ENCODE data around the gene ALB. TPM values are rescaled to one million over a fixed set of nuclear protein-coding genes. Genes with fewer than 3 reads are reported as not detected.
"Not testable (repeated sequence)": the region's sequence is repeated elsewhere in the genome, so short reads cannot be mapped to it uniquely, and the experiment has no call there.

Gene ALB
- not detected for total RNA-seq
- not detected for polyA plus RNA-seq

DNA sequence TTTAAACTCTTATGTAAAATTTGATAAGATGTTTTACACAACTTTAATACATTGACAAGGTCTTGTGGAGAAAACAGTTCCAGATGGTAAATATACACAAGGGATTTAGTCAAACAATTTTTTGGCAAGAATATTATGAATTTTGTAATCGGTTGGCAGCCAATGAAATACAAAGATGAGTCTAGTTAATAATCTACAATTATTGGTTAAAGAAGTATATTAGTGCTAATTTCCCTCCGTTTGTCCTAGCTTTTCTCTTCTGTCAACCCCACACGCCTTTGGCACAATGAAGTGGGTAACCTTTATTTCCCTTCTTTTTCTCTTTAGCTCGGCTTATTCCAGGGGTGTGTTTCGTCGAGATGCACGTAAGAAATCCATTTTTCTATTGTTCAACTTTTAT lies at the start of gene ALB:
Gene ALB (plus strand): TSS at position 246 of the 400 bp plus-strand sequence. CDS start 41 bp downstream, at position 287.
- Mint-ChIP-seq H3K9me3 (peaks cover 0 to 3% (median 0%) of the 10 kb centered on the region in 8 donors), H3K27ac (no peak within 1 kb of the TSS), H3K4me1 (no peaks in the 10 kb centered on the region), H3K4me3 (no peak within 1 kb of the TSS), H3K27me3 (no peaks in the 10 kb centered on the region), H3K36me3 (no peaks in the 10 kb centered on the region)
- no peaks in the 10 kb centered on the region for H3K36me3 ChIP-seq (ENCODE audit: insufficient read depth, low read length)
- no peak within 1 kb of the TSS for H3K4me3 ChIP-seq (ENCODE audit: low read length in 2 of 2)
- H3K27me3 ChIP-seq (ENCODE audit: insufficient read depth, low read length) = no peaks in the 10 kb centered on the region
- ChIA-PET CTCF (ENCODE audit: partially characterized antibody) (no interaction called here), POLR2A (ENCODE audit: partially characterized antibody) (no interaction called here)
- H3K4me1 ChIP-seq (ENCODE audit: insufficient read depth, low read length) = no peaks in the 10 kb centered on the region
- intact Hi-C loops (cut with micrococcal nuclease) = no loop called here
- no peak for DNase-seq
- no peak within 1 kb of the TSS for H3K27ac ChIP-seq (ENCODE audit: low read depth, low read length)
- H3K9me3 ChIP-seq (ENCODE audit: control insufficient read depth in 1 of 2, low read length in 2 of 2) = no peaks in the 10 kb centered on the region

DNA sequence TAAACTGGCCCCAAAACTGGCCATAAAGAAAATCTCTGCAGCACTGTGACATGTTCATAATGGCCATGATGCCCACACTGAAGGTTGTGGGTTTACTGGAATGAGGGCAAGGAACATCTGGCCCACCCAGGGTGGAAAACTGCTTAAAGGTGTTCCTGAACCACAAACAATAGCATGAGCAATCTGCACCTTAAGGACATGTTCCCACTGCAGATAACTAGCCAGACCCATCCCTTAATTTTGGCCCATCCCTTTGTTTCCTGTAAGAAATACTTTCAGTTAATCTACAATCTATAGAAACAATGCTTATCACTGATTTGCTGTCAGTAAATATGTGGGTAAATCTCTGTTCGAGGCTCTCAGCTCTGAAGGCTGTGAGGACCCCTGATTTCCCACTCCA lies 46.9 kb upstream of the ALB start:
- CTCF ChIA-PET (ENCODE audit: partially characterized antibody); DNase-seq; intact Hi-C loops (cut with micrococcal nuclease); H3K4me3 Mint-ChIP-seq; H3K27ac Mint-ChIP-seq; H3K27me3 Mint-ChIP-seq; H3K27ac ChIP-seq (ENCODE audit: low read depth, low read length); H3K27me3 ChIP-seq (ENCODE audit: insufficient read depth, low read length); POLR2A ChIA-PET (ENCODE audit: partially characterized antibody); H3K36me3 Mint-ChIP-seq; H3K4me3 ChIP-seq (ENCODE audit: low read length in 2 of 2); H3K9me3 ChIP-seq (ENCODE audit: control insufficient read depth in 1 of 2, low read length in 2 of 2); H3K36me3 ChIP-seq (ENCODE audit: insufficient read depth, low read length); H3K4me1 ChIP-seq (ENCODE audit: insufficient read depth, low read length); H3K4me1 Mint-ChIP-seq: not testable (repeated sequence)
- H3K9me3 Mint-ChIP-seq = peaks cover 0 to 32% (median 21%) of the 10 kb centered on the region in 8 donors

DNA sequence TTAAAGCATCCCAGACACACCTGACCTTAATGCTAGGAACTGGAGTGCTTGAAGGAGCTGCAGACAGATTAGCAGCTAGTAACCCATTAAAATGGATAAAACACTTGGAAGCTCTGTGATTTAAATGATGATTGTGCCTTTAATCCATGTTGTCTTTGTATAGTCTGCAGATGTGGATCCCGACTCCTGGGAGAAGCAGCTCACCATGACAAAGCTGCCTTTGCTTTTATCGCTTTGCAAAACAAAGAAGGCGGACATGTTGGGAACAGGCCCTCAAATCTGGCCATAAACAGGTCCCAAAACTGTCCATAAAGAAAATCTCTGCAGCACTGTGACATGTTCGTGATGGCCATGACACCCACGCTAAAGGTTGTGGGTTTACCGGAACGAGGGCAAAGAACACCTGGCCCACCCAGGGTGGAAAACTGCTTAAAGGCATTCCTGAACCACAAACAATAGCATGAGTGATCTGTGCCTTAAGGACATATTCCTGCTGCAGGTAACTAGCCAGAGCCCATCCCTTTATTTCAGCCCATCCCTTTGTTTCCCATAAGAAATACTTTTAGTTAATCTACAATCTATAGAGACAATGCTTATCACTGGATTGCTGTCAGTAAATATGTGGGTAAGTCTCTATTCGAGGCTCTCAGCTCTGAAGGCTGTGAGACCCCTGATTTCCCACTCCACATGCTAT lies 34.4 kb upstream of the ALB start:
- H3K9me3 ChIP-seq (ENCODE audit: control insufficient read depth in 1 of 2, low read length in 2 of 2); intact Hi-C loops (cut with micrococcal nuclease); H3K27me3 Mint-ChIP-seq; H3K27ac ChIP-seq (ENCODE audit: low read depth, low read length); H3K36me3 ChIP-seq (ENCODE audit: insufficient read depth, low read length); DNase-seq; H3K4me1 Mint-ChIP-seq; H3K9me3 Mint-ChIP-seq; H3K4me1 ChIP-seq (ENCODE audit: insufficient read depth, low read length); H3K27me3 ChIP-seq (ENCODE audit: insufficient read depth, low read length); H3K4me3 Mint-ChIP-seq; H3K36me3 Mint-ChIP-seq; CTCF ChIA-PET (ENCODE audit: partially characterized antibody); POLR2A ChIA-PET (ENCODE audit: partially characterized antibody); H3K4me3 ChIP-seq (ENCODE audit: low read length in 2 of 2); H3K27ac Mint-ChIP-seq: not testable (repeated sequence)

DNA sequence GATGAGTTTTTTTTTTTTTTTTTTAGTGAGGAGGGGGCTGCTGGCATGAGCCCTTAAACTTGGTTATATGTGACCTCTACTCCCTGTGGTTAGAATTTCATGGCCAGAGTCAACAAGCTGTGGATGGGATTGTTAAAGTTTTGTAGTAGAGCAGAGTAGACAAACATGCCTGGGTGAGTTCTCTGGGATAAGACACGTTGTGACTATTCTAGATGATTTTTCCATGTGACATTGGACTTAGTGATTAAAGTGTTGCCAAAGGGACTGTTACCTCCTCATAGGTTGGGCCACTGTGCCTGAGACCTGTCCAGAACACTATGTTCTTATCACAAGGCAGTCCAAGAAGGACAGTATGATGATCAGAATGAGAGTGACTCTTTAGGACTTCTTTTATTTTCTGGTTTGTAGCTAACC lies 28.8 kb upstream of the ALB start:
- H3K9me3 Mint-ChIP-seq = peaks cover 0 to 3% (median 0%) of the 10 kb centered on the region in 8 donors
- H3K27ac ChIP-seq (ENCODE audit: low read depth, low read length) = no peak overlapping the region

DNA sequence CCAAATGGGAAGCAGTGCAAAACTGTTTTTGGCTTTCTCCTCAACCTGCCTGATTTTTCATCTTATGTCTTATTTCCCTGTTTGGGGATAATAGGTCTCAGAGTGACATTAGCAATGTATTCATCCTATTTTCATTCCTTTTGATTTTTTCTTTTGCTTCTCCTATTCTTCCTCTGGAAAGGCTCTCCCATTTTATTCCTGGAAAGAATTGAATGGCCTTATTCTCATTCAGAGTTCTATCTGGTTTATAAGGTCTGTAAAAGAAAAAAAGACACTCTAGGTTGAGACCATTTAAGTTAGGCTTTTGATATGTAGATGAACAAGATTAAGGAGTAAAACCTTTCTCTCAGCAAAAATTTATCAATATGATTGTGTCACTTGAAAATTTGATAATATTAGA lies 27.8 kb upstream of the ALB start:
- Mint-ChIP-seq H3K27ac (no peak overlapping the region), H3K4me3 (no peak overlapping the region), H3K9me3 (peaks cover 0 to 2% (median 0%) of the 10 kb centered on the region in 8 donors), H3K27me3 (peaks cover 0 to 1% of the 10 kb centered on the region in 2 donors), H3K36me3 (no peaks in the 10 kb centered on the region), H3K4me1 (no peaks in the 10 kb centered on the region)
- POLR2A ChIA-PET (ENCODE audit: partially characterized antibody) = no interaction called here
- Histone ChIP-seq H3K27ac (ENCODE audit: low read depth, low read length) (no peak overlapping the region), H3K9me3 (ENCODE audit: control insufficient read depth in 1 of 2, low read length in 2 of 2) (no peaks in the 10 kb centered on the region), H3K27me3 (ENCODE audit: insufficient read depth, low read length) (no peaks in the 10 kb centered on the region), H3K36me3 (ENCODE audit: insufficient read depth, low read length) (no peaks in the 10 kb centered on the region), H3K4me1 (ENCODE audit: insufficient read depth, low read length) (no peaks in the 10 kb centered on the region), H3K4me3 (ENCODE audit: low read length in 2 of 2) (no peak overlapping the region)
- CTCF ChIA-PET (ENCODE audit: partially characterized antibody) = no interaction called here
- DNase-seq = no peak
- intact Hi-C loops (cut with micrococcal nuclease) = no loop called here

More for the DNA sequence above, 28.8 kb upstream of the ALB start:
- Histone ChIP-seq H3K9me3 (ENCODE audit: control insufficient read depth in 1 of 2, low read length in 2 of 2) (no peaks in the 10 kb centered on the region), H3K4me1 (ENCODE audit: insufficient read depth, low read length) (no peaks in the 10 kb centered on the region), H3K36me3 (ENCODE audit: insufficient read depth, low read length) (no peaks in the 10 kb centered on the region), H3K4me3 (ENCODE audit: low read length in 2 of 2) (no peak overlapping the region), H3K27me3 (ENCODE audit: insufficient read depth, low read length) (no peaks in the 10 kb centered on the region)
- H3K36me3 Mint-ChIP-seq = no peaks in the 10 kb centered on the region
- ChIA-PET POLR2A (ENCODE audit: partially characterized antibody) (no interaction called here), CTCF (ENCODE audit: partially characterized antibody) (no interaction called here)
- no peak overlapping the region for H3K4me3 Mint-ChIP-seq
- no peaks in the 10 kb centered on the region for H3K4me1 Mint-ChIP-seq
- H3K27ac Mint-ChIP-seq = no peak overlapping the region
- peaks cover 0 to 1% of the 10 kb centered on the region in 2 donors for H3K27me3 Mint-ChIP-seq
- no peak for DNase-seq
- intact Hi-C loops (cut with micrococcal nuclease) = no loop called here

DNA sequence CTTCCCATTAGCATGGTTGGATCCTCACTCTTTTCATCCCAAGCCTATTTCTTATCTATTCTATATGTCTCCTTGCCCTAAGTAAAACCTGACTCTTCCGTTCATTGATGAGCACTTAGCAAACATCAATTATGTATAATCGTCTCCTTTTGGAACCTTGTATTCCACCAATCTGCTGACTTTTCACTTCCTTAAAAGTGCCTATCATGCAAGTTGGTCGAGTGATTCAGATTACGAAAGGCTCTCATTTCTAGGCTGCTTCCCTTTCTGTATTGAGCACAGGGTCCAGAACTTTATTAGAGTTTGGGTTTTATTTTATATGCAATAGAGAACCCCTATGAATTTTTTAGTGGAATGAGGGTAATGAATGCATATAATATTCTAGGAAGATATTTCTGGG lies 27.1 kb upstream of the ALB start:
- POLR2A ChIA-PET (ENCODE audit: partially characterized antibody) = no interaction called here
- CTCF ChIA-PET (ENCODE audit: partially characterized antibody) = no interaction called here
- H3K27me3 Mint-ChIP-seq = peaks cover 0 to 1% of the 10 kb centered on the region in 2 donors
- no peaks in the 10 kb centered on the region for H3K4me1 Mint-ChIP-seq
- no peak overlapping the region for H3K27ac ChIP-seq (ENCODE audit: low read depth, low read length)
- H3K9me3 Mint-ChIP-seq = peaks cover 0 to 2% (median 0%) of the 10 kb centered on the region in 8 donors
- no peaks in the 10 kb centered on the region for H3K9me3 ChIP-seq (ENCODE audit: control insufficient read depth in 1 of 2, low read length in 2 of 2)
- H3K4me3 Mint-ChIP-seq = no peak overlapping the region
- no peaks in the 10 kb centered on the region for H3K36me3 ChIP-seq (ENCODE audit: insufficient read depth, low read length)
- H3K27ac Mint-ChIP-seq = no peak overlapping the region
- no peaks in the 10 kb centered on the region for H3K36me3 Mint-ChIP-seq
- intact Hi-C loops (cut with micrococcal nuclease) = no loop called here
- H3K4me1 ChIP-seq (ENCODE audit: insufficient read depth, low read length) = no peaks in the 10 kb centered on the region
- H3K27me3 ChIP-seq (ENCODE audit: insufficient read depth, low read length) = no peaks in the 10 kb centered on the region
- H3K4me3 ChIP-seq (ENCODE audit: low read length in 2 of 2) = no peak overlapping the region
- no peak for DNase-seq

DNA sequence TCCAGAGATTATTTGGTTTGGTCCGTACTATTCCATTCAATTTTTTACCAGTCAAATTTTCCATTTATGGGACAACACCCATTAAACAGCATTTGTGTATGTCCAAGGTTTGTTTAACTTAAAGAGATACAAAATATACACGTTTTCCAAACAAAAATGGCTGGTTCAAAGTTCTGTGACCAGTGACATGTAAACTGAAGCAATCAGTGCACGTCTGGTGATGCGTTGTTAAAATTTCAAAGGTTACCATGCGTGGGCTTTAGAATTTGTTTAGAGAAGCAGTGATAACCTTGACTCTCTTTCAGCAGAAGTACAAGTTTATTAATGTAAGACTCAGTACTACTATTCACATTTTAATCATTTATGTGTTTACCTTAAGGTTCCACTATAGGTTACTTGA lies 25.2 kb upstream of the ALB start:
- Histone ChIP-seq H3K36me3 (ENCODE audit: insufficient read depth, low read length) (no peaks in the 10 kb centered on the region), H3K4me3 (ENCODE audit: low read length in 2 of 2) (no peak overlapping the region), H3K27ac (ENCODE audit: low read depth, low read length) (no peak overlapping the region), H3K27me3 (ENCODE audit: insufficient read depth, low read length) (no peaks in the 10 kb centered on the region), H3K9me3 (ENCODE audit: control insufficient read depth in 1 of 2, low read length in 2 of 2) (no peaks in the 10 kb centered on the region), H3K4me1 (ENCODE audit: insufficient read depth, low read length) (no peaks in the 10 kb centered on the region)
- H3K9me3 Mint-ChIP-seq = peaks cover 0 to 2% (median 0%) of the 10 kb centered on the region in 8 donors
- H3K4me1 Mint-ChIP-seq = no peaks in the 10 kb centered on the region
- no peak overlapping the region for H3K27ac Mint-ChIP-seq
- intact Hi-C loops (cut with micrococcal nuclease) = no loop called here
- DNase-seq = no peak
- ChIA-PET CTCF (ENCODE audit: partially characterized antibody) (no interaction called here), POLR2A (ENCODE audit: partially characterized antibody) (no interaction called here)
- H3K27me3 Mint-ChIP-seq = peaks cover 0 to 1% of the 10 kb centered on the region in 2 donors
- H3K4me3 Mint-ChIP-seq = no peak overlapping the region
- no peaks in the 10 kb centered on the region for H3K36me3 Mint-ChIP-seq

DNA sequence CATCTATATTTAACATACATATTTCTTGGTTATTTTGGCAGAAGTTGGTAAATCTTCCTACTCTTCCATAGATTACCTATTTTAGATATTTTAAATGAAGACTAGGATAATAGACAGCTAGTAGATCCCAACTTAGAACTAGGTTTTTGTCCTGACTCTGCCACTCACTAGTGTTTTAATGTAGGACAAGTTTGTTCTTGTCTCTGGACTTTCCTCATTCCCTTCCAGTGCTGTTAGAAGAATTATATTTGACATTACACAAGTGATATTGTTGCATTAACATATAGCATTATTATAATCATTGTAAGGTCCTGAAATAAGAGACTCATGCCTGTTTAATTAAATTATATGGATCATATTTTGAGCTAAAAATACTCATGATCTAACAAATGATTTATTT lies 24.1 kb upstream of the ALB start:
- POLR2A ChIA-PET (ENCODE audit: partially characterized antibody) = no interaction called here
- intact Hi-C loops (cut with micrococcal nuclease) = no loop called here
- Mint-ChIP-seq H3K4me3 (no peak overlapping the region), H3K4me1 (no peaks in the 10 kb centered on the region), H3K27ac (no peak overlapping the region), H3K9me3 (peaks cover 0 to 2% (median 0%) of the 10 kb centered on the region in 8 donors), H3K36me3 (no peaks in the 10 kb centered on the region), H3K27me3 (peaks cover 0 to 1% of the 10 kb centered on the region in 2 donors)
- H3K36me3 ChIP-seq (ENCODE audit: insufficient read depth, low read length) = no peaks in the 10 kb centered on the region
- no peaks in the 10 kb centered on the region for H3K4me1 ChIP-seq (ENCODE audit: insufficient read depth, low read length)
- no peaks in the 10 kb centered on the region for H3K27me3 ChIP-seq (ENCODE audit: insufficient read depth, low read length)
- CTCF ChIA-PET (ENCODE audit: partially characterized antibody) = no interaction called here
- no peak for DNase-seq
- no peak overlapping the region for H3K4me3 ChIP-seq (ENCODE audit: low read length in 2 of 2)
- H3K27ac ChIP-seq (ENCODE audit: low read depth, low read length) = no peak overlapping the region
- no peaks in the 10 kb centered on the region for H3K9me3 ChIP-seq (ENCODE audit: control insufficient read depth in 1 of 2, low read length in 2 of 2)

All from CD4-positive, alpha-beta memory T cell (primary cell).